CD1c-positive myeloid dendritic cell (primary cell): ENCODE data around the gene HOXD12.
A peak's percentile ranks its signal among the peaks of the same experiment; 100 is the strongest.

Experiments
- DNase-seq: peaks from one replicate; pipeline ENCODE4 v3.0.0-alpha.2; 2016; ENCODE audit errors: extremely low spot score

Gene HOXD12

DNA sequence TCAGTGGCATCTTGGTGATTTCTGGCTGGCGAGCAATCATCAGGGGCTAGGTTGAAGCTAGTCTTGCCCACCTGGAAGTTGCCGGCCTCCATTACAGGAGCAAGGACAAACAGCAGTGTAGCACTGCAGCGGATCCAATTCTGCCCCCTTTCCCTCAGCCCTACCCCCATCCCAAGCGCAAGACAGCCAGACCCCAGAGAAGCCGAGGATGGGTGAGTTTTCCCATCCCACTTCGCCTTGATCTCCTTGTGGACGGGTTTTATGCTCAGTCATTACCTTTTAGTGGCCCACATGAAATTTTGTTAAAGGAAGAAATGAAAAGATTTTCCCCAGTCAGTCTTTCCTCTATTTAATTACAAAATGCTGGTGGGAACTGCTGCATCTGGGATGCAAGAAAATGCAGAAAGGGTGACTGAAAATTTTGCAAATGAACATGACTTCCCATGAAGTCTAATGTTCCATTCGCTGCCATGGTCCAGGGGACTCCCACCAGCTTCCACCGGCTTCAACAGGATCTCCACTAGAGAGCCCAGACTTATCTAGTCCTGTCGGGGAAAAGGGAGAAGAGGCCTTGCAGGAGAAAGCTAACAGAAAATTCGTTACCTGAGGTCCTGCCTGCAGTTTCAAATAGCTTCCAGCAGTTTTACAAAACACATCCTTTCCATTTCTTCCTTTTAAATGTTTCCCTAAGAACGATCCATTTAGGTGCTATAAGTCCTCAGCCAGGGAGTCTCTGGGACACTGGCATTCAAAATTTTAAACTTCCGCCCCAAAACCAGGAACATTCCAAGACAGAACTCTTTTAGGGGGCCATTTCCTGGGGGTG is 21.0 kb downstream of the HOXD12 start:
- DNase-seq, result no peak

DNA sequence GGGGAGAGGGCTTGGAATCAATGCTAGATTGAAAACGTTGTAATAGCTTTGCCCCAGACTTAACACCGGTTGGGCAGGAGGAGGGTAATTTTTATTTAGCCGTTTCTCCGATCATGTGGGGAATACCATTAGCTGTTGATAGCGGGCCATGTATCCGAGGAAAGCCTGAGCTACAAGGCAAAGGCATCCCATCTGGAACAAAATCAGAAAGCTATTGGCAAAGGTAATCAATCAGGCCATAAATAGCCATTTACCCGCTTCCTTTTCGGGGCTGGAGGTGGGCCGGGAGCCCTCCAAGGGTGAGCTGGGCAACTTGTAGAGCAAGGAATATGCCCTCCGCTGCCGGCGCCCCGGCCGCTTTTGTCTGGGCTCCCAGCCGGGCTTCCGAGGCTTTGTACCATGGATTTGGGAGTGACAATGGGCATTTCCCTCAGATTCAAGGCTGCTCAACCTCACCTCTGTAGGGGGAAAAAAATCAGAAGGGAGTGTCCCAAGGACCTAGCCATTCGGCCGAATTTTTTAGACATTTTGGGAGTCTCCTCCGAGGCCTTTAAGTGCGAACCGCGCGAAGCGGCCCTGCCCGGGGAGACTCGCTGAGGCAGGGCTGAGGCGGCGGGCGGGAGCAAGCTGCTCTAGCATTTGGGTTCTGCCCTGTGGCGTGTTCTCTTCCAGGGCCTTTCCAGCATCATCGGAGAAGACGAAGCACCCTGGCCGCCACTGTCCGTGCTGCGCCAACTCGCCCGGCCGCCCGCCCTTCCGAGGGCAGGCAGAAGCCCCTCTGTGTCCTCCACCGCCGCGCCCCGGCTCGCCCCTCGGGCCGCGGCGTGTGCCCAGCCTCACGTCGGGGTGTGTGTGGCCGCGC is 21.8 kb downstream of the HOXD12 start:
- no peak for DNase-seq

DNA sequence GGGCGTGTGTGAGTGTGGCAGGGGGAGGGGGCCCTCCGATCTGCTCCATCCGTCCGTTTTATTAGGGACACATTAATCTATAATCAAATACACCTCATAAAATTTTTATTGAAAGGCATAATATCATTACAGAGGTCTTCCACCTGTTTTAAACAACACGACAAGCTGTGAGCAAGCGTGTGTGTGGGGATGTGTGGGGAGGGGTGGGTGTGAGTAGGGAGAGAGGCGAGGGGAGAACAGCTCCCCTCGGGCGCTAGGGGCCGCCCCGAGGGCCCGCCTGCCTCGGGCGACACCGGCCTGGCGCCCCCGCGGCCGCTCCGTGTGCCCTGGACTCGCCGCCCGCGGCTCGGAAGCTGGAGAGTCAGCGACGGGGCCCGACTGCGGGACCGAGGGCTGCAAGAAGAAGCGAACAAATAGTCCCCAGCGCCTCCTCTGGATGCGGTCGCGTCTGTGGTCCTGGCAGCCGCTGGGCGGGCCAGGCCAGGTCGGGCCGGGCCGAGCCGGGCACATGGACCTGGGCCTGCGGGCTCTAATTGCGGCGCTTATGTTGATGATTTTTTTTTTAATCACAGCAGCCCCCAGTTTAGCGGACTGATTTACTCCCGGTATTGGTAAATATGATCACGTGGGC is 22.6 kb downstream of the HOXD12 start:
- DNase-seq, result no peak

GRCh38 chr2:176122683-176123410 is 23.3 kb downstream of the HOXD12 start, which contains the start of gene HOXD9:
TSS of gene HOXD9 (plus strand) at chr2:176122719. CDS start at chr2:176122769, 50 bp downstream.
- DNase-seq, result no peak

GRCh38 chr2:176123411-176124109 is 24.0 kb downstream of the HOXD12 start:
- no peak for DNase-seq

- no peak for DNase-seq
Measured at GRCh38 chr2:176124110-176124946, 24.7 kb downstream of the HOXD12 start.

DNA sequence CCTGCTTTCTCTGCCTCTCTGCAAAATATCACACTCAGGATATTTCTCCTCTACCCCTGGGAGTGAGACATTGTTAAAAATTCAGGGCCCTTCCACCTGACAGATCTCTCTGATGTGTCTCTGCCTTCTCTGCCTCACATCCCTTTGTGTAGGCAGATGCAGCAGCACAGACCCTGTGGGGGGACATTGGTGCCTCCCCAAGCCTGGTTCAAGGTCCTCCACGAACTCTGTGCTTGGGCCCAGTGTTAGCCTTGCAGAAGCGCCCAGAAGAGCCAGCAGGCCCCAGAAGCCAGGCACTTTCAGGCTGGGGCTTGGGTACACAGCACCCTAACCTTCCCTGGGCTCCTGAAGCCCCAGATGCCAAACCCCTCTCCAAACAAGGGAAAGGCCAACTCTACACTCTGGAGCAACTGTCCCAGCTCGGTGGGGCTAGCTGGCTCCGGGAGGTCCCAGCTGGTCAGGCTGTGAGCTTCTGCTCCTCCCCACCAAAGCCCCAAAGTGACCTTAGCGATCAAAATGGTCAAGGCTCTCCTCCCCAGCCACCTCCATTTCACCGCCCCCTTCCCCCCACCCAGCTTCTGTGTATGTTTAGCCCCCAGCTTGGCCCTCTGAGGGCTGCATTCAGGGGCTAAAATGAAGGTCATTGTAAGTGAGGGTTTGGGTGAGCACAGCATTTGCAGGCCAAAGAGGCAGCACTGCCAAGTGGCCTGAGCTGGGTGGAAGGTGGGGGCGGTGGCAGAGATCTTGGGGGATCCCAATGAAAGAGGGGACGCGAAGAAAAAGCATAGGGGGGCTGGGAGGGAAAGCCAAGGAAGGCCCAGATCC is 25.6 kb downstream of the HOXD12 start:
- DNase-seq, result no peak

DNA sequence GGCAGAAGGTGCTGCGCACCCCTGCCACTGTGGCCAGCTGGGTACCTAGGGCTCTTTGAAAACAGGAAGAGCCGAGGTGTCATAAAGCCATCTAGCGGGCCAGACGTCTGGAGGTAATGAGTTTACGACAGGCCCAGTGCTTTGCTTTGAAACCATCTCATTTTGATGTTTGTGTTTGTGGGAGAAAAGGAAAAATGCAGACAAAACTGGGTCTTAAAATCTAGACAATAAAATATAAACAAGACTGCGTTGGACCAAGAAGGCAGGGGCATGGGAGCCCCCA is 26.1 kb downstream of the HOXD12 start:
- DNase-seq, result no peak

DNA sequence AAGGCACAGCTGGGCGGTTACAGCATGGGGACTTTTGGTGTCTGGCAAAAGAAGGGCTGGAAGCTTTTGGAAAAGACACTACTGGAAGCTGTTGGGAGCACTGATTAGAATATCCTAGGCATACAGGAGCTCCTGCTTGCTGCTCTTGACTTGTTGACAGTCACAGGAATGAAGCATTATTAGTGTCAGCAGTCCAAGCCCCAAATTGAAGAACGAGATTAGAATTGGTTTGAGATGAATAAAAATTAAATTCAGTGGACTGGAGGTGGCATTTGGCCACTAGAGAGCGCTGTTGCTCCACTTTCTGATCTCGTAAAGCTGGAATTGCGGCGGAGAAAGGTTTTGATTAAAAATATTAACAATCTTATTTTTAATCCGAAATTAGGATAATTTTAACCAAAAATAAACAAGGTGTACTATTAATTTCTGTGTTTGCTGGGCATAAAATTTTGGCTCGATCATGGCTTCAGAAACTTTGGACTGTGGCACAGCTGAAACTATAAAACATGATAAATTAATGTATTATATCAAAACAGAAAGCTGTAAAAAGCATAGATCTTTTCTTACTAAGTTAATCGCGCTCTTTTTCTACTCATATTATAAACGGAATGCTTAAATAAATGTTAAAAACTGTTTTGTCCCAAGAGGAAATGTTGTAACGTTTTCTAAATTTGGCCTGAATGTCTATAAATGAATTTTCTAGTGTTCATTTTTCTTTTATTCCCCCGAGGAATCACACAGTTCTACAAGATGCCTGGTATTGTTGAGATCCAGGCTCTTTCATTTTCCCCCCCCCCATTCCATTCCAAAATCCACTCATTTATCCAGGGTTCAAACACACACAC is 27.6 kb downstream of the HOXD12 start:
- peak; percentile 78 for DNase-seq

DNA sequence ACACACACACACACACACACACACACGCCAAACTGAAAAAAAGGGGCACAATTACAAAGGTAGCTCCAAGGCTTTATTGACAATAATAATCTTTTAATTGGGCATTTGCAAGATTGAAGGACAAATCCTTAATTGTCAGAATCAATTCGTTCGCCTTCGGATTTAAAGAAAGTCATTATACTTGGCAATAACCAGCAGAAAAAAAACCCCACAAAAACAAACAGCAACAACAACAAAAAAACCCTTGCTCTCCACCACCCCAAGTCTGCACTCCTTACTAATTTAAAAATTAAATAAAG is 28.1 kb downstream of the HOXD12 start:
- DNase-seq, result no peak

- no peak for DNase-seq
Measured at GRCh38 chr2:176128172-176128981, 28.8 kb downstream of the HOXD12 start.

- DNase-seq, result no peak
Measured at GRCh38 chr2:176128982-176129796, 29.6 kb downstream of the HOXD12 start, which contains the start of gene HOXD8. TSS of gene HOXD8 (plus strand) at chr2:176129705. CDS start at chr2:176130367, 662 bp downstream.

- DNase-seq, result no peak
Measured at GRCh38 chr2:176129813-176130146, 30.2 kb downstream of the HOXD12 start.

GRCh38 chr2:176130147-176130956 is 30.8 kb downstream of the HOXD12 start:
- peak; percentile 26 for DNase-seq

DNA sequence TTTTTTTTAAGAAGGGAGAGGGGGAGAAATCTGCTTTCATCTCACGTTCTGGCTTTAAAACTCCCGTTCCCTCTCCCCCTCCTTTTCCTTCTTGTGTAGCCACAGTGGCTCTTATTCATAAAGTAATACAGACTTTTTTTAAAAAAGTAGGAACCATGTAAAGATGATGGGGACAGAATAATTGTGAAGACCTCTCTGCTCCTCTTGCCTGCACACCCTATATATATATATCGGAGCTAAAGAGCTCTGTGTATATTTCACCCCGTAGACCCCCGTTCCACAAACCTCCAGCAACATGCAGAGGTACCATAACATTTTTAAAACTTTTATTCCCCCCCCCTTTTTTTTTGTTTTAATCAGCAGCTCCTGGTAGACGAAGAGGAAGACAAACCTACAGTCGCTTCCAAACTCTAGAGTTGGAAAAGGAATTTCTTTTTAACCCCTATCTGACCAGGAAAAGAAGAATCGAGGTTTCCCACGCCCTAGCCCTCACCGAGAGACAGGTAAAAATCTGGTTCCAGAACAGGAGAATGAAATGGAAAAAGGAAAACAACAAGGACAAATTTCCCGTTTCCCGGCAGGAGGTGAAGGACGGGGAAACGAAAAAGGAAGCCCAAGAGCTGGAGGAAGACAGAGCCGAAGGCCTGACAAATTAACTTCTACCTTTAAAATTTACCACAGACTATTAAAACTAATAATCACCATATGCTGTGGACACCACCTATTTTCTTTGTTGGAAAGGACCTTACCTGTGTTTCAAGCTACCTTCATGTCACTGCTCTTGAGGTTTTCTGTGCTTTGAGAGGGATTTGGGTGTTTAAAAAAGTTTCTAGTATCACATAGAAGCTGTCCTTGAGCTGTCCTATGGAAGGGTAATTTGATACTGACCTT is 31.6 kb downstream of the HOXD12 start:
- no peak for DNase-seq
